HG03442 (cell line): ENCODE data around the gene EFCC1.
"Not testable (repeated sequence)": the region's sequence is repeated elsewhere in the genome, so short reads cannot be mapped to it uniquely, and the experiment has no call there.

Source experiments
- ATAC-seq: cut with Tn5 transposase; IDR thresholded peaks from one replicate; pipeline ENCODE4 v1.9.1; 2021; ENCODE audit warnings: mild to moderate bottlenecking, moderate library complexity; ENCODE audit not compliant: unreplicated experiment

Gene EFCC1

DNA sequence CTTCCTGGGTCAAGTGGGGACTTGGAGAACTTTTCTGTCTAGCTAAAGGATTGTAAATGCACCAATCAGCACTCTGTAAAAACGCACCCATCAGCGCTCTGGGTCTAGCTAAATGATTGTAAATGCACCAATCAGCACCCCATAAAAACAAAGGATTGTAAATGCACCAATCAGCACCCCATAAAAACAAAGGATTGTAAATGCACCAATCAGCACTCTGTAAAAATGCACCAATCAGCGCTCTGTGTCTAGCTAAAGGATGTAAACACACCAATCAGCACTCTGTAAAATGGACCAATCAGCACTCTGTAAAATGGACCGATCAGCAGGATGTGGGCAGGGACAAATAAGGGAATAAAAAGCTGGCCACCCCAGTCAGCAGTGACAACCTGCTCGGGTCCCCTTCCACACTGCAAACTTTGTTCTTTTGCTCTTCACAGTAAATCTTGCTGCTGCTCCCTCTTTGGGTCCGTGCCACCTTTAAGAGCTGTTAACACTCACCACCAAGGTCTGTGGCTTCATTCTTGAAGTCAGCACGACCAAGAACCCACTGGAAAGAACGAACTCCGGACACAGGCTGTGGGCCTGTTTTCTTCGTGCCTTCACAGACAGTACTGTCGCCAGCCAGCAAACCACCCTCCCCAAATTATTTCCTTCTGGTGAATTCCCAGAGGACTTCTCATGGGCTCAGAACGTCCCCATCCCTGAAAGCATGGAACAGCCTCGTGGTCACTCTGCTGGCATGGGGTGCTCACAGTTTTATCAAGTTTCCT is 68.4 kb downstream of the EFCC1 start:
- not testable (repeated sequence) for ATAC-seq

DNA sequence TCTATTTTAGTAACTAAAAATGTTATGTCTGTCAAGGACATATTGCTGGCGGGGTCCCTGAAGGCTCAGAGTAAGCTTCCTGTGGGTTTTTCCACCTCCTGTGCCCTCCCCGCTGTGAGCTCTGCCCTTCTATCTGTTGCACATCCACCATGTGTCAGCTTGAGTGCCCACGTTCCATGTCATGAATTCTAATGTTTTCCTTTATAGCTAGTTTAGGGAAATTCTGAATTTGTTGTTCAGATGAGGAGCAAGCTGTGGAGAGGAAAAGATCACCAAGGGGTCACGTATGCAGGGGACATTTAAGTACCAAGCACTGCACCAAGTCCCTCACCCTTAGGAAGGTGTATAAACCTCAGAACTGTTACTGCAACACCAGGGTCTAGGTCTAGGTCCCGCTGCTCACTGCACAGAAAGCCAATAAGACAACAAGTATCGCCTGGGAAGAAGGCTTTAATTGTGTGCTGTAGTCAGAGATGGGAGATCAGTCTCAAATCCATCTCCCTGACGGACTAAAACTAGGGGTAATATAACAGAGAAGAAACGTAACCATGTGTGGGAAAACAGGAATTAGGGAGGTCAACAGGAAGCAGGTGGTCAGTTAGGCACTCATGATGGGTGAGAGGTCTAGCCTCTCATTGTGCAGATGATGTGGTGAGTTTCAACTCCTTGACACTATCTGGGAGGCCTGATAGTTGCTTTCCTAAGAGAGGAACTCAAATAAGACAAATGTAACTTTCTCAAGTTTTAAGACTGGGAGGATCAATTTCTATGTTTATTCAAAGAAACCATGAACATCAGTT is 69.2 kb downstream of the EFCC1 start:
- ATAC-seq: no peak

DNA sequence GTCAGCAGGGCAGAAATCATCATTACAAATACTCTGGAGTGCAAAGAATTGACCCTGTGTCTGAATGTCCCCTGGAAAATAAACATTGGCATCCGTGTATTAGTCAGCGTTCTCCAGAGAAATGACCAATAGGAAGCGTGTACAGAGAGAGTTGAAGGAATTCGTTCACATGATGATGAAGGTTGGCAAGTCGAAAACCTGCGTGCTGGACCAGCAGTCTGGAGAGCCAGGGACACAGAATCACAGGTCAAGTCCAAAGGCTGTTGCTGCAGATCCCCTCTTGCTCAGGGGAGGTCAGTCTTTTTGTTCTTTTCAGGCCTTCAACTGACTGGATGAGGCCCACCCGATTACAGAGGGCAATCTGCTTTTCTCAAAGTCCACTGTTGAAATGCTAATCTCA is 76.1 kb downstream of the EFCC1 start:
- no peak for ATAC-seq

DNA sequence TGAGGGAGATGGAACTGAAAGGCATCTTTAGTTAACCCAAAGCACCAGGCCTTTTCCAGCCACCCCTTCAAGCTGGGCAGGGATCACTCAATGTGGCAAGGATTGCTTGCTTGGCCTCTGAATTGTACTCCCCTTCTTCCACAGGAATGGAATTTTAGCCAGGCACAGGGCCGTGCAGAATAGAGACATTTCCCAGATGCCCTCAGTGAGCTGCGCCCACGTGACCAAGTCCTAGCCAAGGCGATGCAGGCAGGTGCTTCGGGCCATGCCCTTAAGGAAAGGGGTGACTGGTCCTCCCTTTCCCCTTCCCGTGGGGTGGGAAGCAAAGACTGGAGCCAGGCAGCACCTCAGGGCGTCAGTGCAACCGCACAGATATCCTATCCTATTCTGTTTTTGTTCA is 77.4 kb downstream of the EFCC1 start:
- no peak for ATAC-seq

DNA sequence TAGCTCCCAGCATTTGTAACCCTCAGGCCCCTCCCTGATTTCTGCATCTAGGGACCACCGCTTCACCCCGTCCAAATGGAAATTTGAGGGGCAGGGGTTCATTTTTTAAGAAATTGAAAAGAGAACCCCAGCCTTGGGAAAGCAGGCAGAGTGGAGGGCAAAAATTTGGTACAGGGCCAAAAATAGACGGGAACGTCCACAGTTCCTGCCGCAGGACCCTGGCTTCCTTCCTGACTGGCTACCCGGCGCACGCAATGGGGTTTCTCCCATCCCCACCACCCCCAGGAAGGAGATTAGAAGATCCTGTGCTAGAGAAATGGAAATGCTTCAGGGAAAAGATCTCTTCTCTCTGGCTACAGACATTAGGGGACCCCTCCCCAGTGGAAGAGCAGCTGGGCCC is 80.4 kb downstream of the EFCC1 start:
- ATAC-seq: no peak

DNA sequence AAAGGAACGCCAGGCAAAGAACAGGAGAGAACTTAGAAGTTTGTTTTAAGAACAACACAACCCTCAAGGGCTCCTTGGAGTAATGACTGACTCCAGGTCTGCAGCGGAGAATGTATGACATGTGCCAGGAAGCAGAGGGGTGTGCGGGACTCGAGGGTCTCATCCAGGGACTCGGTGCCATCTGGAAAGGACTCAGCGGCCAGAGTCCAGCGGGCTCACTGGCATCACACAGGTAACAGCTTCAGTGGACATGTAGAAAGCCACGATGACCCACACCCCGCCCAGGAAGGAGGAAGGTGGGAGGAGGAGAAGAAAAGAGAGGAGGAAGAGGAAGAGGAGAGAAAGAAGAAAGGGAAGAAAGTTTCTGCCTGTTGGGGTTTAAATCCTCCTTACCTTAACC is 80.9 kb downstream of the EFCC1 start:
- ATAC-seq: no peak

DNA sequence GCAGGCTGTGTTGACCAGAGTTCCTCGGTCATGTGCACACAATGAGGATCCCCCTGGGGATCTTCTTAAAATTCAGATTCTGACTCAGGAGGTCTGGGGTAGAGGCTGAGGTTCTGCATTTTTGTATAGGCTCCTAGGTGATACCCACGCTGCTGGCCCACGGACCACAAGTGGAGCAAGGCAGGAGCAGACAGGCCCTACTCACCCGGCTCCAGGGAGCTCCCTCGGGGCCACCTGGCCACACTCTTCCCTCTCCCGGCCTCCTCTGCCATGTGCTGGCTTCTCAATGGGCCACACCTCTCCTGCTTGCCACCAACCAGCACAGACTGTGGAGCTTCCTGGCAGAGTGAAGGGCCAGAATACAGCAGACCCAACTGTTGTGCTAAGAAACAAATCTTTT is 83.4 kb downstream of the EFCC1 start:
- ATAC-seq: no peak

DNA sequence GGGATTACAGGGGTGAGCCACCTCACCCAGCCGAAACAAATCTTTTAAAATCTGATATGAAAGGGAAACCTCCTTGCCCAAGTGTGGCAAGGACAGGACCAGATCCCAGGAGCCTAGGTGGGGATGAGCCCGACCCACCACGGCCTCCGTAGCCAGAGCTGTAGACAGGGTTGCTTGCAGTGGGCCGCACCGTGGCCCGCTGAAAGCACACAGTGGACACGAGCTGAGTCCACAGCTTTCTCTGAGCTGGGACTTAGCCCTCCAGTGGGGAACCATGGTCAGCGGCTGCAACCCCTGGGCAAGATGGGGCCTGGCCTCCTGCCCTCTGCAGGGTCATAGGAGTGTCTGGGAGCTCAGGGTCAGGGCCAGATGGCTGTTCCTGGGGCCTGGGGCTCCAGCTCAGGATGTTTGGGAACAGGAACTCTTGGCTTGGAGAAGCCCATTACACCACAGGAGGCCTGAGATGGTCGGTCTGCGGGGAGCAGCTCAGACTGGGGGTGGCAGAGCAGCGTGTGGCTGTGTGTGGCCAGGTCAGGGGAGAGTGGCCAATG is 84.1 kb downstream of the EFCC1 start:
- ATAC-seq: no peak

DNA sequence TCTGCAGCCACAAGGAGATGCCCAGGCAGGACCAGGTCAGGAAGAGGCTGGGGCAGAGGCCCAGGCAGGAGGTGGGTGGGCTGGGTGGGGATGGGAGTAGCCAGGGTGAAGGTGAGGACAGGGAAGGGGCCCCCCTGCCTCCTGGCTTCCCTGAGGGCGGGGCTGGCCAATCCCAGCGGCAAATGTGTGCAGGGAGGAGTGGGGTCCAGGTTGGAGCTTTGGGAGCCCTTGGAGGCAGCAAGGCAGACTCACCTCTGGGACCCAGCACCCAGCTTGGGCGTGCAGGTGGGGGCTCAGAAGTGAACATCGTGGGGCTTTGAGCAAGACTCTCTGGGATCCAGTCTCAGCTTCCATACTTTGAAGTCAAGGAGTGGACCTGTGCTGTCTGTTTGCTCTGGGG is 84.7 kb downstream of the EFCC1 start:
- ATAC-seq: no peak

DNA sequence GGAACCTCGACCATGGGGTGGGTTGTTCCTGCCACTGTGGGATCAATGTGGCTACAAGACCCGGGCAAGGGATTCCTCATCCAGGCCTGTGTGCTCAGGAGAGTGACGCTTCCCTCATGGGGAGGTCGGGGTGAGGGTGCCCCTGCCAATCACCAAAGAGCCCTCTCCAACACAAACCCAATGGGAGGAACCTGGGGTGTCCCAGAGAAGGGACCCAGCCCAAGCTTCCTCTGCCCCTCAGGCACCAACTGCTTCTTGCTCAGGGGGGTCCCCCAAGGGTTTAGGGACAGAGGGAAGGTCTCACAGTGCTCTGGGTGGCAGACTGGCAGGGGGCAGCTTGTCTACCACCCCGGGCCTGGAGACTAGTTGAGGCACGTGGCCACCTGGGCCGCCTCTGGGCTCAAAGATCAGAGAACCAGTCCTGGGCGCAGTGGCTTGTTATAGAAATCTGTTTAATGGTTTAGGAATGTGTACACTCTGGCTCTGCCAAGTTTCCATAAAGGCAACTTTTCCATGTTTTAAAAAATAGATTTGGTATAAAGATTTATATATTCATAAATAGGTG is 86.1 kb downstream of the EFCC1 start:
- ATAC-seq: no peak

DNA sequence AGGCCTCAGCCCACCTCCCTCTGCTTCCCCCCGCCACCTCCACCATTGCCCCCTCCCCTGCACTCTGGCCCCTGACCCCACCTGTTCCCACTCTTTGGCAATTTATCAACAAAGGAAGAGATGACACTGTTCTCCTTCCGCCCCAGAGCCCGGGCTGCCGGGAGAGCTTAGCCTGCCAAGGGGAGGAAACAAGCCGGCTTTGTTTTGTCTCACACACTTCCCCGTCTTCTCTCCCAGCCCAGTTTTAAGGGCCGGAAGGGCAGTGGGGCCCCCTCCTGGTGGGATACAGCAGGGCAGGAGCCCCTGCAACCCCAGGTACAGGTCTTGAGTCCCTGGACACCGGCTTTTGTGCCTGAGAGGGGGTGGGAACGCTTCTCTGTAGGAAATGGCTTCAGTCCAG is 86.8 kb downstream of the EFCC1 start:
- ATAC-seq: not testable (repeated sequence)

DNA sequence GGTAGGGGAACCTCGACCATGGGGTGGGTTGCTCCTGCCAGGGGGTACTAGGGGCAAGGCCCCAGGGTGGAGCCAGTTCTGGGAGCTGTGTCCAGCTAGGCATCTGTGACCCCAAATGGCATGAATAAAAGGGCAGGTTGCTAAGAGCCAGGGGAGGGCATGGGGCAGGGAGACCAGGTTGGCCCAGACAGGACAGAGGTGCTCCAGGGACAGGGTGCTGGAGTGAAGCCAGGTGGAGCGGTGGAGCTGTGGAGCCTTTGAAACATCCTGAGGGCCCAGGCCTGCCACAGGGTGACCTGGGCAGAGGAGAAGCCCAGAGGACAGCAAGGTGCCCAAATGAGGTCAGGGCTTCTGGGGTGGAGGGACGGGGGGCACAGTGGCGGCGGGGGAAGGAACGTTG is 87.2 kb downstream of the EFCC1 start:
- ATAC-seq: not testable (repeated sequence)
